ENCODE data around the gene LEP. TPM values are rescaled to one million over a fixed set of nuclear protein-coding genes. Genes with fewer than 3 reads are reported as not detected.

LEP gene
- total RNA-seq, 1 experiment from 2014 or later = not detected

- TF ChIP-seq, protein P1, sequence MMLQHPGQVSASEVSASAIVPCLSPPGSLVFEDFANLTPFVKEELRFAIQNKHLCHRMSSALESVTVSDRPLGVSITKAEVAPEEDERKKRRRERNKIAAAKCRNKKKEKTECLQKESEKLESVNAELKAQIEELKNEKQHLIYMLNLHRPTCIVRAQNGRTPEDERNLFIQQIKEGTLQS (CRISPR knock-in tag; conservative IDR thresholded peaks at IDR 0.05) = no peak
- TF ChIP-seq NR1H2 (CRISPR knock-in tag; IDR thresholded peaks at IDR 0.05) = no peak
Observed at GRCh38 chr7:128231021-128231420, 10.1 kb upstream of the LEP start (continued).

- H3K9me3 Mint-ChIP-seq = peaks cover 5% of the 10 kb centered on the region; the same call in 1 of the 2 replicates
- peaks cover 22% of the 10 kb centered on the region for H3K27me3 Mint-ChIP-seq (ENCODE audit: low read depth)
- H3K4me1 Mint-ChIP-seq = peaks cover 20% of the 10 kb centered on the region
- TF ChIP-seq, protein P2, sequence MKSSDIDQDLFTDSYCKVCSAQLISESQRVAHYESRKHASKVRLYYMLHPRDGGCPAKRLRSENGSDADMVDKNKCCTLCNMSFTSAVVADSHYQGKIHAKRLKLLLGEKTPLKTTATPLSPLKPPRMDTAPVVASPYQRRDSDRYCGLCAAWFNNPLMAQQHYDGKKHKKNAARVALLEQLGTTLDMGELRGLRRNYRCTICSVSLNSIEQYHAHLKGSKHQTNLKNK (CRISPR knock-in tag; IDR thresholded peaks at IDR 0.05) = no peak
- peak; percentile 32; the same call in 1 of the 2 replicates for TF ChIP-seq HMGA2 (CRISPR knock-in tag; IDR thresholded peaks at IDR 0.05)
- no peak overlapping the region for H3K4me3 Mint-ChIP-seq
- no peaks in the 10 kb centered on the region for H3K36me3 Mint-ChIP-seq
- ChIA-PET POLR2A (no interaction called here), CTCF (no interaction called here)
- no peak for DNase-seq (ENCODE audit: low spot score)
- no peak overlapping the region for H3K27ac Mint-ChIP-seq
- ATAC-seq = no peak
Observed at GRCh38 chr7:128231677-128232076, 9.4 kb upstream of the LEP start.

GRCh38 chr7:128233471-128233870 lies 7.6 kb upstream of the LEP start:
- ChIA-PET CTCF (interaction anchor here (1.2 to 1.5 kb wide), 3 partner anchors 16 to 114 kb away, joined by 3 to 4 read pairs (median 3); no protein-coding TSS in a partner anchor), POLR2A (interaction anchor here (0.5 kb wide), 1 partner anchor 1440 kb away, joined by 3 read pairs; no protein-coding TSS in a partner anchor)
- H3K27ac Mint-ChIP-seq = no peak overlapping the region
- peaks cover 6% of the 10 kb centered on the region for H3K36me3 Mint-ChIP-seq
- peaks cover 17% of the 10 kb centered on the region for H3K9me3 Mint-ChIP-seq
- peaks cover 15% of the 10 kb centered on the region for H3K27me3 Mint-ChIP-seq (ENCODE audit: low read depth)
- DNase-seq (ENCODE audit: low spot score) (no peak), ATAC-seq (no peak)
- no peak overlapping the region for H3K4me3 Mint-ChIP-seq
- TF ChIP-seq MAX (CRISPR knock-in tag; IDR thresholded peaks at IDR 0.05) = no peak
- no peak for TF ChIP-seq CDX4 (CRISPR knock-in tag; IDR thresholded peaks at IDR 0.05; ENCODE audit: borderline replicate concordance)
- TF ChIP-seq, protein P2 (CRISPR knock-in tag; IDR thresholded peaks at IDR 0.05) = no peak
- TF ChIP-seq, protein P3, sequence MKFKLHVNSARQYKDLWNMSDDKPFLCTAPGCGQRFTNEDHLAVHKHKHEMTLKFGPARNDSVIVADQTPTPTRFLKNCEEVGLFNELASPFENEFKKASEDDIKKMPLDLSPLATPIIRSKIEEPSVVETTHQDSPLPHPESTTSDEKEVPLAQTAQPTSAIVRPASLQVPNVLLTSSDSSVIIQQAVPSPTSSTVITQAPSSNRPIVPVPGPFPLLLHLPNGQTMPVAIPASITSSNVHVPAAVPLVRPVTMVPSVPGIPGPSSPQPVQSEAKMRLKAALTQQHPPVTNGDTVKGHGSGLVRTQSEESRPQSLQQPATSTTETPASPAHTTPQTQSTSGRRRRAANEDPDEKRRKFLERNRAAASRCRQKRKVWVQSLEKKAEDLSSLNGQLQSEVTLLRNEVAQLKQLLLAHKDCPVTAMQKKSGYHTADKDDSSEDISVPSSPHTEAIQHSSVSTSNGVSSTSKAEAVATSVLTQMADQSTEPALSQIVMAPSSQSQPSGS (CRISPR knock-in tag; IDR thresholded peaks at IDR 0.05; ENCODE audit: borderline replicate concordance, low read depth) = no peak
- no peak for TF ChIP-seq GTF2I (CRISPR knock-in tag; conservative IDR thresholded peaks at IDR 0.05)
- TF ChIP-seq STAT6 (CRISPR knock-in tag; conservative IDR thresholded peaks at IDR 0.05; ENCODE audit: low read depth) = no peak
- TF ChIP-seq, protein P4, sequence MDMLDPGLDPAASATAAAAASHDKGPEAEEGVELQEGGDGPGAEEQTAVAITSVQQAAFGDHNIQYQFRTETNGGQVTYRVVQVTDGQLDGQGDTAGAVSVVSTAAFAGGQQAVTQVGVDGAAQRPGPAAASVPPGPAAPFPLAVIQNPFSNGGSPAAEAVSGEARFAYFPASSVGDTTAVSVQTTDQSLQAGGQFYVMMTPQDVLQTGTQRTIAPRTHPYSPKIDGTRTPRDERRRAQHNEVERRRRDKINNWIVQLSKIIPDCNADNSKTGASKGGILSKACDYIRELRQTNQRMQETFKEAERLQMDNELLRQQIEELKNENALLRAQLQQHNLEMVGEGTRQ (CRISPR knock-in tag; IDR thresholded peaks at IDR 0.05) = no peak
- TF ChIP-seq ZNF512 (CRISPR knock-in tag; IDR thresholded peaks at IDR 0.05; ENCODE audit: borderline replicate concordance) = no peak
- no peak for TF ChIP-seq IRF1 (CRISPR knock-in tag; IDR thresholded peaks at IDR 0.05)
- no peak for TF ChIP-seq ERG (CRISPR knock-in tag; IDR thresholded peaks at IDR 0.05)
- peaks cover 14% of the 10 kb centered on the region for H3K4me1 Mint-ChIP-seq

Measured in WTC11 (cell line).